H1 (cell line): Measurements from ENCODE around the gene ABL2. TPM values are rescaled to one million over a fixed set of nuclear protein-coding genes. Genes with fewer than 3 reads are reported as not detected.

Source experiments
- ASH2L ChIP-seq: fragments of 200-600, 300-600 bp; sonication (generic); IDR thresholded peaks from one replicate; pipeline ENCODE4 v1.7.1; 2017; ENCODE audit warnings: low read length
- BRCA1 ChIP-seq: IDR thresholded peaks from 2 replicates; pipeline ENCODE4 v1.6.1; 2012; ENCODE audit warnings: low read depth, low read length, improper control_type of control experiment
- CEBPB ChIP-seq: IDR thresholded peaks from 2 replicates; pipeline ENCODE4 v1.6.1; 2012; ENCODE audit warnings: low read depth, low read length
- CHD2 ChIP-seq: IDR thresholded peaks from 2 replicates; pipeline ENCODE4 v1.6.1; 2012; ENCODE audit warnings: low read length, improper control_type of control experiment
- CTCF ChIP-seq, 3 experiments: IDR thresholded peaks; 1 replicate in 2 of 3; 2 replicates in 1 of 3; pipeline versions ENCODE4 v1.5.1 to v1.6.1; 2011; ENCODE audit warnings: low read length in 3 of 3, mild to moderate bottlenecking in 3 of 3, inconsistent platforms in 2 of 3, low read depth in 1 of 3, moderate library complexity in 1 of 3; ENCODE audit not compliant: insufficient read depth in 1 of 3; ENCODE audit errors: control extremely low read depth in 1 of 3
- FOSL1 ChIP-seq: IDR thresholded peaks from 2 replicates; pipeline ENCODE4 v1.6.1; 2011; ENCODE audit warnings: mild to moderate bottlenecking, low read depth, low read length, moderate library complexity; ENCODE audit not compliant: insufficient read depth
- GABPA ChIP-seq: IDR thresholded peaks from 2 replicates; pipeline ENCODE4 v1.6.1; 2011; ENCODE audit warnings: mild to moderate bottlenecking, low read length, moderate library complexity, borderline replicate concordance; ENCODE audit not compliant: insufficient read depth
- HDAC6 ChIP-seq: IDR thresholded peaks from one replicate; pipeline ENCODE4 v1.7.1; 2012; ENCODE audit warnings: low read depth, mild to moderate bottlenecking, inconsistent platforms, low read length, moderate library complexity
- JUND ChIP-seq: IDR thresholded peaks from 2 replicates; pipeline ENCODE4 v1.6.1; 2011; ENCODE audit warnings: mild to moderate bottlenecking, improper control_type of control experiment, low read length
- MAX ChIP-seq: IDR thresholded peaks from 2 replicates; pipeline ENCODE4 v1.6.1; 2012; ENCODE audit warnings: inconsistent platforms
- NANOG ChIP-seq: IDR thresholded peaks from 2 replicates; pipeline ENCODE4 v1.6.1; 2011; ENCODE audit warnings: low read length, low read depth, mild to moderate bottlenecking, inconsistent platforms; ENCODE audit not compliant: insufficient read depth, poor library complexity, severe bottlenecking
- PHF8 ChIP-seq: fragments of 200-600 bp; sonication (generic); conservative IDR thresholded peaks from 2 replicates; pipeline ENCODE4 v1.7.1; 2012; ENCODE audit warnings: low read depth, mild to moderate bottlenecking, inconsistent platforms, low read length, moderate library complexity
- POLR2AphosphoS5 ChIP-seq: IDR thresholded peaks from 2 replicates; pipeline ENCODE4 v1.6.1; 2011; ENCODE audit warnings: low read depth, low read length
- RFX5 ChIP-seq: IDR thresholded peaks from 2 replicates; pipeline ENCODE4 v1.6.1; 2011; ENCODE audit warnings: low read depth, low read length, improper control_type of control experiment, borderline replicate concordance
- SAP30 ChIP-seq: fragments of 300-600 bp; sonication (generic); IDR thresholded peaks from 2 replicates; pipeline ENCODE4 v1.7.1; 2012; ENCODE audit warnings: low read length, moderate library complexity, mild to moderate bottlenecking, inconsistent platforms; ENCODE audit not compliant: insufficient read depth, insufficient replicate concordance
- SIX5 ChIP-seq: IDR thresholded peaks from 2 replicates; pipeline ENCODE4 v1.6.1; 2011; ENCODE audit warnings: mild to moderate bottlenecking, low read depth, low read length
- SP4 ChIP-seq: IDR thresholded peaks from 2 replicates; pipeline ENCODE4 v1.6.1; 2012; ENCODE audit warnings: low read length, inconsistent platforms
- SRF ChIP-seq: IDR thresholded peaks from 2 replicates; pipeline ENCODE4 v1.6.1; 2011; ENCODE audit warnings: mild to moderate bottlenecking, low read depth, low read length, moderate library complexity
- USF2 ChIP-seq: IDR thresholded peaks from 2 replicates; pipeline ENCODE4 v1.6.1; 2011; ENCODE audit warnings: low read length, improper control_type of control experiment
- YY1 ChIP-seq: IDR thresholded peaks from 2 replicates; pipeline ENCODE4 v1.6.1; 2011; ENCODE audit warnings: low read depth, mild to moderate bottlenecking, low read length
- polyA plus RNA-seq, 7 experiments: library from polyadenylated mRNA; depleted of rRNA in 3 of 7; stranded (reverse) in 5 of 7; unstranded in 2 of 7; fragments of >200 nt in 5 of 7; fragments of 200-250 nt in 2 of 7; gene quantifications; 1 replicate in 5 of 7; 2 replicates in 1 of 7; 4 replicates in 1 of 7; pipeline versions ENCODE4 v1.2.1 to v1.2.3, GENCODE V29; 2011 to 2013; ENCODE audit warnings: missing spikeins in 2 of 7, mixed read lengths in 2 of 7
- total RNA-seq: library from RNA; stranded (reverse); fragmentation: NEBNext Ultra II Directional; extraction: Animal tissue kit (Norgen Biotek cat#: 25700); gene quantifications from 2 replicates; pipeline ENCODE4 v1.2.1, GENCODE V29; 2021

Gene ABL2
- total and polyA plus RNA-seq, 2 of the 8 experiments (the other 6 are each of a cell fraction or from before 2014, with no cell fraction given) = 4.5 to 19.1 TPM

GRCh38 chr1:179229214-179230140, at the start of gene ABL2 (continued):
- no peak for TF ChIP-seq RFX5
- no peak for TF ChIP-seq GABPA
- TF ChIP-seq SRF = no peak
- TF ChIP-seq JUND = no peak
- TF ChIP-seq SP4 = no peak
- peak; percentile 63 for TF ChIP-seq SAP30
- TF ChIP-seq CEBPB = no peak
- TF ChIP-seq YY1 = 0 out of 2 replicates have a peak, but pooled peaks have one; percentile 30
- no peak for TF ChIP-seq CTCF (IDR thresholded peaks at IDR 0.05; ENCODE audit: control extremely low read depth in 1 of 3, insufficient read depth in 1 of 3, low read depth in 1 of 3, low read length in 3 of 3)
- no peak for TF ChIP-seq POLR2AphosphoS5
- no peak for TF ChIP-seq NANOG
- no peak for TF ChIP-seq USF2
- no peak for TF ChIP-seq CHD2
- TF ChIP-seq BRCA1 = no peak
- TF ChIP-seq MAX = peak; percentile 95
- peak; percentile 85 for TF ChIP-seq PHF8
- no peak for TF ChIP-seq HDAC6
- no peak for TF ChIP-seq SIX5
- TF ChIP-seq ASH2L = peak; percentile 74
- TF ChIP-seq FOSL1 = no peak
